IMR-90 (cell line): ENCODE results near the gene ADGRG3. TPM values are rescaled to one million over a fixed set of nuclear protein-coding genes. Genes with fewer than 3 reads are reported as not detected.

Experiments used
- ATAC-seq: fragments of 200-7000 bp; cut with Tn5 transposase; 2 replicates; pipeline ENCODE4 v1.9.1; 2020; ENCODE audit warnings: low read depth, mild to moderate bottlenecking, moderate library complexity
- BruUV-seq: library from RNA; stranded (reverse); fragments of 400-500 nt; replicated peaks from 2 replicates; lab custom pipeline; 2021; lab: Mats Ljungman, UMichigan
- CTCF ChIA-PET: fragments of 300-600 bp; formaldehyde crosslinking; extraction: SDS; loops from one replicate; lab custom pipeline; 2021; ENCODE audit warnings: antibody characterized with exemption; lab: Yijun Ruan, JAX
- POLR2A ChIA-PET: fragments of 300-600 bp; sonication (Branson Sonifier 250); formaldehyde crosslinking; loops from one replicate; lab custom pipeline; 2022; ENCODE audit warnings: antibody characterized with exemption; ENCODE audit not compliant: unreplicated experiment; lab: Charles Lee
- DNase-seq: peaks from one replicate; pipeline ENCODE4 v3.0.0; 2013
- H2AFZ ChIP-seq: replicated peaks from 2 replicates; pipeline ENCODE3; 2013; ENCODE audit warnings: low read length, mild to moderate bottlenecking; ENCODE audit not compliant: poor library complexity
- H2AK5ac ChIP-seq: 2 replicates; pipeline ENCODE4 v1.6.1; 2013; ENCODE audit warnings: low read depth, low read length, inconsistent platforms
- H2AK9ac ChIP-seq: replicated peaks from 2 replicates; pipeline ENCODE3; 2013; ENCODE audit warnings: mild to moderate bottlenecking, low read depth, low read length, moderate library complexity; ENCODE audit not compliant: poor library complexity
- H2BK120ac ChIP-seq: 2 replicates; pipeline ENCODE4 v1.6.1; 2013; ENCODE audit warnings: low read depth, low read length, inconsistent platforms
- H2BK15ac ChIP-seq: 3 replicates; pipeline ENCODE4 v1.6.1; 2013; ENCODE audit warnings: low read depth, low read length, inconsistent platforms
- H2BK20ac ChIP-seq: 2 replicates; pipeline ENCODE4 v1.6.1; 2013; ENCODE audit warnings: low read depth, mild to moderate bottlenecking, inconsistent platforms, low read length, moderate library complexity
- H2BK5ac ChIP-seq: 2 replicates; pipeline ENCODE4 v1.6.1; 2013; ENCODE audit warnings: mild to moderate bottlenecking, low read depth, low read length, inconsistent platforms; ENCODE audit not compliant: poor library complexity, severe bottlenecking
- H3K14ac ChIP-seq: replicated peaks from 2 replicates; pipeline ENCODE4 v1.6.1; 2013; ENCODE audit warnings: low read depth, low read length, inconsistent platforms
- H3K18ac ChIP-seq: 2 replicates; pipeline ENCODE4 v1.6.1; 2013; ENCODE audit warnings: low read depth, low read length, control low read depth
- H3K23ac ChIP-seq: 2 replicates; pipeline ENCODE4 v1.6.1; 2013; ENCODE audit warnings: low read depth, low read length, inconsistent platforms
- H3K27ac ChIP-seq: 2 replicates; pipeline ENCODE4 v1.5.1; 2013; ENCODE audit warnings: mild to moderate bottlenecking, control low read depth, low read length; ENCODE audit not compliant: insufficient read depth
- H3K27me3 ChIP-seq: 2 replicates; pipeline ENCODE4 v1.6.1; 2013; ENCODE audit warnings: low read length; ENCODE audit not compliant: control insufficient read depth, insufficient read depth
- H3K36me3 ChIP-seq: 2 replicates; pipeline ENCODE4 v1.6.1; 2013; ENCODE audit warnings: low read length, mixed read lengths; ENCODE audit not compliant: control insufficient read depth, insufficient read depth
- H3K4ac ChIP-seq: 2 replicates; pipeline ENCODE4 v1.6.1; 2013; ENCODE audit warnings: low read depth, low read length, inconsistent platforms
- H3K4me1 ChIP-seq: 2 replicates; pipeline ENCODE4 v1.6.1; 2013; ENCODE audit warnings: low read length, mixed read lengths; ENCODE audit not compliant: control insufficient read depth, insufficient read depth
- H3K4me2 ChIP-seq: 2 replicates; pipeline ENCODE4 v1.6.1; 2013; ENCODE audit warnings: low read depth, mild to moderate bottlenecking, control low read depth, low read length, moderate library complexity
- H3K4me3 ChIP-seq: 2 replicates; pipeline ENCODE4 v1.5.1; 2013; ENCODE audit warnings: low read depth, mild to moderate bottlenecking, control low read depth, low read length, moderate library complexity; ENCODE audit not compliant: insufficient read depth
- H3K56ac ChIP-seq: 2 replicates; pipeline ENCODE4 v1.6.1; 2013; ENCODE audit warnings: low read length, inconsistent platforms; ENCODE audit not compliant: insufficient read depth; ENCODE audit errors: extremely low read depth
- H3K79me1 ChIP-seq, 2 experiments: 2 replicates each; pipeline ENCODE4 v1.6.1; 2013; ENCODE audit warnings: low read length in 2 of 2, inconsistent platforms in 1 of 2, low read depth in 1 of 2
- H3K9ac ChIP-seq: 2 replicates; pipeline ENCODE4 v1.6.1; 2013; ENCODE audit warnings: low read depth, low read length, control low read depth
- H3K9me1 ChIP-seq: 2 replicates; pipeline ENCODE4 v1.6.1; 2013; ENCODE audit warnings: low read length, inconsistent platforms; ENCODE audit not compliant: insufficient read depth
- H3K9me3 ChIP-seq: 2 replicates; pipeline ENCODE4 v1.6.1; 2013; ENCODE audit warnings: low read length; ENCODE audit not compliant: control insufficient read depth, insufficient read depth
- H4K20me1 ChIP-seq: 2 replicates; pipeline ENCODE4 v1.6.1; 2013; ENCODE audit warnings: low read length, inconsistent platforms; ENCODE audit not compliant: insufficient read depth
- H4K5ac ChIP-seq: 2 replicates; pipeline ENCODE4 v1.6.1; 2013; ENCODE audit warnings: mild to moderate bottlenecking, low read depth, low read length, control low read depth
- H4K8ac ChIP-seq, 2 experiments: 2 replicates each; pipeline ENCODE4 v1.6.1; 2013; ENCODE audit warnings: low read depth in 2 of 2, low read length in 2 of 2, control low read depth in 1 of 2, inconsistent platforms in 1 of 2
- H4K91ac ChIP-seq: 2 replicates; pipeline ENCODE4 v1.6.1; 2013; ENCODE audit warnings: low read depth, low read length, inconsistent platforms; ENCODE audit not compliant: insufficient read depth
- BHLHE40 ChIP-seq: fragments of 150-350 bp; IDR thresholded peaks from 2 replicates; pipeline ENCODE4 v1.6.1; 2016; ENCODE audit warnings: mild to moderate bottlenecking, low read depth, low read length
- FOS ChIP-seq: fragments of 150-350 bp; IDR thresholded peaks from 2 replicates; pipeline ENCODE4 v1.6.1; 2016; ENCODE audit warnings: low read depth, low read length
- POLR2A ChIP-seq: IDR thresholded peaks from 2 replicates; pipeline ENCODE4 v1.6.1; 2012; ENCODE audit warnings: mild to moderate bottlenecking, low read depth, low read length
- WGBS, 2 experiments: methylation state at CpG; one replicate each; pipeline versions ENCODE4 v1.1.5 to v1.1.7; 2013; ENCODE audit warnings: missing lambda C conversion rate in 2 of 2; ENCODE audit not compliant: insufficient read length in 1 of 2; ENCODE audit errors: extremely low coverage in 2 of 2; 5-methylcytosine and 5-hydroxymethylcytosine counted together
- dilution Hi-C: fragments of 300-500 bp; cut with HindIII; formaldehyde crosslinking; loops from one replicate; pipeline ENCODE4 v1.14.3; 2018; ENCODE audit warnings: low sequenced_read_pairs; ENCODE audit not compliant: unreplicated experiment
- in situ Hi-C: fragments of 300-500 bp; cut with MboI; formaldehyde crosslinking; loops from 3 replicates; pipeline ENCODE4 v1.14.3; 2019; ENCODE audit warnings: low sequenced_read_pairs, inconsistent platforms, mixed read lengths
- intact Hi-C: fragments of 100-400 bp; cut with micrococcal nuclease; formaldehyde crosslinking; loops from 2 replicates; pipeline ENCODE4 v1.10.0; 2022
- polyA plus RNA-seq, 3 experiments: library from polyadenylated mRNA; depleted of rRNA; stranded (reverse); fragments of >200 nt; gene quantifications; 2 replicates each; pipeline ENCODE4 v1.2.3, GENCODE V29; 2012; ENCODE audit warnings: low replicate concordance in 1 of 3
- total RNA-seq: library from RNA; depleted of rRNA; stranded (reverse); fragments of >200 nt; gene quantifications from 2 replicates; pipeline ENCODE4 v1.2.3, GENCODE V29; 2012
- TF ChIP-seq, protein P1 (sequence below): fragments of 150-350 bp; IDR thresholded peaks from 2 replicates; pipeline ENCODE4 v1.6.1; 2016; ENCODE audit warnings: low read depth, mild to moderate bottlenecking, low read length, moderate library complexity, borderline replicate concordance

ADGRG3 gene
- total and polyA plus RNA-seq, 2 of the 4 experiments (the other 2 are of a cell fraction): not detected

DNA sequence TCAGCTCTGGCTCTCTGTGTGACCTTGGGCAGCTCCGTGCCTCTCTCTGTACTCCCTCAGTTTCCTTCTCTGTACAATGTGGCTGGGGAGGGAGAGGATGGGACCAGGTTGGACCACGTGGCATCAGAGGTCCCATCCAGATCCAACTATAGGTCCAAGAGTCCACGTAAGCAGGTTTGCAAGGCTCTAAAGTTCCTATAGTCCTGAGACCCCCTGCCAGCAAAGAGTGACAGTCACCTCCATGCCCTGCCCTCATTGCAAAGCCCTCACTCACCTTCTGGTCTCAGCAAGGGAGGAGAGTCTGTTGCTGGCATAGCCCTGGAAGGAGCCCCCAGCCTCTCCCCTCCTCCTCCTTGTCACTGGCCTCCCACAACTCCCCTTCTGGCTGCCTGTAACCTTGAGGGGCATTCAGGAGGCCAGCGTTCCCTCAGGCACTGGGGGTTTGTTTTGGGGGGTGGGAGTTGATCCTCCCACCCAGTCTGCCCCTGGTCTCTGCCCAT lies 20.4 kb downstream of the ADGRG3 start:
- ChIA-PET POLR2A (no interaction called here), CTCF (no interaction called here)
- Histone ChIP-seq H3K18ac (no peak overlapping the region), H3K9ac (no peak overlapping the region), H2BK120ac (no peak overlapping the region), H3K14ac (no peak overlapping the region), H3K9me1 (no peaks in the 10 kb centered on the region), H3K4ac (no peak overlapping the region), H2BK15ac (no peak overlapping the region), H4K20me1 (no peaks in the 10 kb centered on the region), H3K4me3 (no peak overlapping the region), H3K36me3 (no peaks in the 10 kb centered on the region), H3K9me3 (no peaks in the 10 kb centered on the region), H4K8ac (no peak overlapping the region), H2BK20ac (no peak overlapping the region), H2AK5ac (no peak overlapping the region), H3K4me1 (no peaks in the 10 kb centered on the region), H3K27ac (no peak overlapping the region), H2AK9ac (no peak overlapping the region), H3K79me1 (no peaks in the 10 kb centered on the region), H3K27me3 (peaks cover 70% of the 10 kb centered on the region), H4K5ac (no peak overlapping the region), H2BK5ac (no peak overlapping the region), H3K23ac (no peak overlapping the region), H4K91ac (no peak overlapping the region), H2AFZ (no peak overlapping the region), H3K4me2 (no peak overlapping the region), H3K56ac (no peak overlapping the region)
- WGBS, 2 experiments: no CpG with 5 or more reads among the region's 4 CpGs
- intact Hi-C loops (no loop called here), dilution Hi-C loops (no loop called here), in situ Hi-C loops (no loop called here)
- DNase-seq (no peak), ATAC-seq (no peak)
- no peak for TF ChIP-seq FOS
- no peak for TF ChIP-seq POLR2A
- TF ChIP-seq, protein P1, sequence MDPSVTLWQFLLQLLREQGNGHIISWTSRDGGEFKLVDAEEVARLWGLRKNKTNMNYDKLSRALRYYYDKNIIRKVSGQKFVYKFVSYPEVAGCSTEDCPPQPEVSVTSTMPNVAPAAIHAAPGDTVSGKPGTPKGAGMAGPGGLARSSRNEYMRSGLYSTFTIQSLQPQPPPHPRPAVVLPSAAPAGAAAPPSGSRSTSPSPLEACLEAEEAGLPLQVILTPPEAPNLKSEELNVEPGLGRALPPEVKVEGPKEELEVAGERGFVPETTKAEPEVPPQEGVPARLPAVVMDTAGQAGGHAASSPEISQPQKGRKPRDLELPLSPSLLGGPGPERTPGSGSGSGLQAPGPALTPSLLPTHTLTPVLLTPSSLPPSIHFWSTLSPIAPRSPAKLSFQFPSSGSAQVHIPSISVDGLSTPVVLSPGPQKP: no peak
- no peak for TF ChIP-seq BHLHE40
- no TSS peak for BruUV-seq
